ENCODE data around the gene MRPS11. TPM values are rescaled to one million over a fixed set of nuclear protein-coding genes. Genes with fewer than 3 reads are reported as not detected.
"Not testable (repeated sequence)": the region's sequence is repeated elsewhere in the genome, so short reads cannot be mapped to it uniquely, and the experiment has no call there.

Gene MRPS11
- 21.8 TPM for total RNA-seq

GRCh38 chr15:88467073-88467934 is at the start of gene MRPS11, which contains the start of gene MRPL46:
Gene MRPS11 (plus strand): TSS chr15:88467708. CDS start chr15:88467718, 10 bp downstream.
Gene MRPL46 (minus strand): TSS chr15:88467388. CDS start chr15:88467377, 11 bp downstream.
- peak; percentile 97 for DNase-seq

GRCh38 chr15:88419830-88420229 is 47.7 kb upstream of the MRPS11 start:
- no peak for DNase-seq

DNA sequence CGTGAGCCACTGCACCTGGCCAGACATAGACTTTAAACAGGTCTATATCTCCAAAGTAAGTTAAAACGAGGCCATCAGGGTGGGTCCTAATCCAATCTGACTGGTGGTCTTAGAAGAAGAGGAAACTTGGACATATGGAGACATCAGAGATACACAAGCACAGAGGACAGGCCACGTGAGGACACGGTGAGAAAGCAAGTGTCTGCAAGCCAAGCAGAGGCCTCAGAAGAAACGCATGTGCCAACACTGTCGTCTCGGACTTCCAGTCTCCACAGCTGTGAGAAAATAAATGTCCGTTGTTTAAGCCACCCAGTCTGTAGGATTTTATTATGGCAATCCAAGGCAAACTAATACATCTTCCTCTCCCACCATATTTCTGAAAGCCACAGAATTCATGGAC is 44.2 kb upstream of the MRPS11 start:
- DNase-seq = no peak

DNA sequence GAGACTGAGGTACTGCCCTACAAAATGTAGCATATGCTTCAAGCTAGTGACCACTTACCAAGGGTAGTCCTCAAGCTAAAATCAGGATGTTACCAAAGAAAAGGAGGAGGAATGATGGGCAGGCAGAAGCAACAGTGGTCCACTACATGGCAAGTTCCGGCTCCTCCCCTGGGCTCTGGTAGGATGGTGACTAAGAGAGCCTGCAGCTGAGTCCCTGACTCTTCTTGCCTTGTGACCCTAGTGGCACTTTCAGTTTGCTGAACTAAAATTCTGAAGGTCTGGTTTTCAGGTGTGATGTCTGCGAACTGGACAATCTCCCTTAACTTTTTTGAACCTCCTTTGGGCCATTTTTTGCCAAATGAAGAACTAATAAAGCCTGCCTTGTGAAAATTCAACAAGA is 41.2 kb upstream of the MRPS11 start:
- DNase-seq = no peak

DNA sequence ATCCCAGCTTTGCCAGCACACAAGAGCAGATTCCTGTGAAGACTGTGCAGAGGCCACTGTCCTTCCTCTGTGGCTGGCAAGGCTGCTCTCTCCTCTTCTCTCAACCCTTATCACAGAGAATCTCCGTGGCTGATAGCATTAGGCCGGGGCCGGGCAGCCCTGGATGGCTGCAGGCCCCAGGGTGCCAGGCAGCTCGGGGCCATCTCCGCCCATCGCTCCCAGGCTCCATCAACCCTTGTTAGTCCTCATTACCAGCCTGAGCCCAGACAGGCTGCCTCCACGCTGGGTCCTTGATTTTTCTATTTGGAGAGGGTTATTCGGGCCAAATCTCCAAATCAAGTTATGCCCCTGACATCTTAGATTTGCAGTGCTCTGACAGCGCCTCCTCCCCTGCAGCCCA is 39.5 kb upstream of the MRPS11 start:
- no peak for DNase-seq

DNA sequence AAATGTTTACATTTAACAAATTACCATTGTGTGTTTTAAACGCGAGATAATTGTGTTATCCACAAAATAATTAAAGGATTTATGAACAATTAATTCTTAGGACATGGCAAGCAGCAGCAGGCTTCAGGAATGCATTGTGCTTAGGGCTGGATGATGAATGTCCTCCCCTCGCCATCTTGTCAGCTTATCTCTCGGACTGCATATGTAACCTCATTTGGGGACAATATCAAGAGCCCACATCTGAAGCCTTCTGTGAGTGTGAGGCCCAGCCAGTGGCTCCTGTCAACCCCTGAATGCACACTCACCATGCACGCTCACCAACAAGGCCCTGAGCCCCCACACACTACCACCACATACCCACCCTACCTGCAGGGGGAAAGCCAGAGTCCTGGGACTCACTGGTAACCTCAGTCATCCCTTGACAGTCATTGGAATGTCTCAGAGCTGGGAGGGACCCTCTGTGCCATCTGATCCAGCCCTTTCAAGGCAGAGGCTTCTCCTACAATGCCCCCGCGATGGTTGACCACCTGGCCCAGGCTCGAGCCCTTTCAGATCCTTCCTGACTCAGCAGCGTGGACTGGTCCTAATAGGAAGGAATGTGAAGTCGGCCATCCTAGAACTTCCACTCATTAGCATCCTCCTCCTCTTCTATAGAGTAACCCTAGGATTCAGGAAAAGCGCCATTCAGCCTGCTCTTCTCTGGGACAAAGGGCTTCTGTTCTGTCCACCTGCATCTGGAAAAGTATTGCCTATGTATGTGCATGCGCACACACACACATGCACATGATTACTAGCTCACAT is 38.5 kb upstream of the MRPS11 start:
- DNase-seq = no peak

DNA sequence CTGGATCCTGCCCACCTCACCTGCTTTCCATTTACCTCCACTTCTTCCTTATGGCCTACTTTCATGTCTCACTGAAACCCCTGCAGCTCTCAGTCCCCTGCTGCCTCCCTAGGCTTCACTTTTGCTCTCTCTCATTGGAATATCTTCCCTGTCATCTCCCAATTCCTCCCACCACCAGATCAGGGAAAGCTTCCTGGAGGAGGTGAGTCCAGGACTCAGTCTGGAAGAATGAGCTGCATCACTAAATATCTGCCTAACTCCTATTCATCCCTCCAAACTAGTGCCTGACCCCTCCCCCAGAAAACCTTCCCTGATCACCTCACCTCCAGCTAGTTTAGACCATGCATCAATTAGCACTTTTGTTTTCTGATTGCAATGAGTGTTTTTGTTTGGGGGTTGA is 37.5 kb upstream of the MRPS11 start:
- DNase-seq = no peak

GRCh38 chr15:88431441-88431840 is 36.1 kb upstream of the MRPS11 start:
- no peak for DNase-seq

DNA sequence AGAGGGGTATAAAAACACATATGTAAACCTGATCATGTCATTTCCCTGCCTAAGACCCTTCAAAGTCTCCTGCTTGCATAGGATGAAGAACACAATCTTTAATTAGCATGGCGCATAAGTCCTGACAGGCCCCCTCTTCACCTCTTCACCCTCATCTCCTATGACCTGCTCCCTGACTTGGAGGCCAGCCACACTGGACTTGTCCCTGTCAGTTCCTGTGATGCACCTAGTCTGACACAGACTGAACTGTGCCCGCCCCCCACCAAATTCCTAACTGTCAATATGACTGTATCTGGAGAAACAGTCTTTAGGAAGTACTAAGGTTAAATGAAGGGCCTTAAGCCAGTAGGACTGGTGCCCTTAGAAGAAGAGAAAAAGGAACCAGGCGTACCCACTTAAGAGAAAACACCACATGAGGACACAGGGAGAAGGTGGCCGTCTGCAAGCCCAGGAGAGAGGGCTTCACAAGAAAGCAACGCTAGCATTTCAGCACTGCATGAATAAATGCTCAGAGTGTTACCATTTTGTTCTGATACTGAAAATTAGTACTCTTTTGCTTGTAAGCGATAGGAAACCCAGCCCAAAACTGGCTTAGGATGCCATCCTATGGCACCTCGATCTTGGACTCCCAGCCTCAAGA is 34.3 kb upstream of the MRPS11 start:
- DNase-seq = no peak

DNA sequence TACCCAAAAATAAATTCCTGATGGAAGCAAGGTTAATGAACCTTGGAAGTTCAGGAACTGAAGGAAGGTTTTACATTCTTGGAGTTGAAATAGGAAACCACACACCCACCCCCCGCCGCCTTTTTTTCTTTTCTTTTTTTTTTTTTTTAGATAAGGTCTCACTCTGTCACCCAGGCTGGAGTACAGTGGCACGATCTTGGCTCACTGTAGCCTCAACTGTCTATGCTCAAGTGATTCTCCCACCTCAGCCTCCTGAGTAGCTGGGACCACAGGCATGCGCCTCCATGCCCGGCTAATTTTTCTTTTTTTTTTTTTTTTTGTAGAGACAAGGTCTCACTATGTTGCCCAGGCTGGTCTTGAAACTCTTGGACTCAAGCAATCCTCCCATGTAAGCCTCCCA is 33.4 kb upstream of the MRPS11 start:
- DNase-seq = not testable (repeated sequence)

GRCh38 chr15:88438181-88438580 is 29.3 kb upstream of the MRPS11 start:
- DNase-seq = no peak

- DNase-seq = no peak
Measured at GRCh38 chr15:88440021-88440420, 27.5 kb upstream of the MRPS11 start.

GRCh38 chr15:88441076-88441730 is 26.3 kb upstream of the MRPS11 start:
- no peak for DNase-seq

GRCh38 chr15:88447206-88447605 is 20.3 kb upstream of the MRPS11 start:
- no peak for DNase-seq

DNA sequence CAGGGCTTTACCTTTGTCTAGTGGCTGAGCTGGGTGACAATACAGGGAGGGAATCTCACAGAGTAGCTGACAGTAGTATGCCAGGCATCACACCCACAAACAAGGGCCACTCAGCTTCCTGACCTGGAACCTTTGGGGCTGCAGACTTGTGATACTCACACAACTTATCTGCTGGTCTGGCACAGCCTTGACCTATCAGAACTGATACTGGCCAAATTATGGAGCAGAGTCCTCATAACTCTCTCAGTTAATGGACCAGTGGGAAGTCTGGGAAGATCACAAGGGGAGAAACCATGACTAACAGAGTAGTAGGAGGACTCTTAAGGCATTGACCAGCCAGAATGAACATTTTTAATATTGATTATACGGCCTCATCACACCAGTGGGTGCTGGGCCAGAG is 19.8 kb upstream of the MRPS11 start:
- no peak for DNase-seq

DNA sequence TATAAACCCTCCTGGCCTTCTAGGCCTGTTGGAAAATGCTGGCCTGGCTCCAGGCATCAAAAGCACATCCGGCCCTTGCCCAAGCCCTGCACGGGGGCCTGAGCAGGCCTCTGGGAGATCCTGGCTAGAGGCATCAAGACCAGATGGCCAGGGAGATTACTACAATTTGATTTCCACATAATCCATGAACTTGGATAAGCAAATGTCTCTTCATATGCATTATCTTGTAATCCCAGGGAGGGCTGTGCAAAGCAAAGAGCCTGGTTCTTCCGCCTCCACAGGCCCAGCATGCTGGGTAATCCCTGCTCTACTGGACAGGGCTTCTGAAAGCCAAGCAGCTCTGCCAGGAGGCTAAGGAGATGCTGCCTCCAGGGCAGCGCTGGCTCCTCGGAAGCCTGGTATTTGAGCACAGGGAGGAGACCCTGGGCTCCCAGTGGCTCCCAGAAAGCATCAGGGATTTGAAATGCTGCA is 18.5 kb upstream of the MRPS11 start:
- peak; percentile 32 for DNase-seq

GRCh38 chr15:88449581-88449980 is 17.9 kb upstream of the MRPS11 start:
- no peak for DNase-seq

GRCh38 chr15:88450125-88450798 is 17.2 kb upstream of the MRPS11 start:
- DNase-seq = peak; percentile 81

DNA sequence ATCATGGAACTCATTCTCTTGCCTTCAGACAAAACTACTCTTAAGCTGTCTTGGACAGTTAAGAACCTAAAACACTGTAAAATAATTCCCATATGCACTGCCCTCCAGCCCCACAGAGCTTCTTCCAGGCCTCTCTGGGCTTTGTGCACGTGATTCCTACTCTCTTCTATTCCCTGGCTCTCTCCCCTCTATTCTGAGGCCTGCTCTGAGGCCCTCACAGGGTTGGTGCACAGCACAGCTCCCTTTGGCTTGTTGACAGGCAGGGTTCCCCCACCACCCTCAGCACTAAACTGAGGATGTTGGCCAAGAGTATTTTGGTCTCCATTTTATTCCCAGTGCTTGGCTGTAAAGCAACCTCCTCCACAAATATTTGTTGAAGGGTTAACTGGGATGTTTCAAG is 13.9 kb upstream of the MRPS11 start:
- DNase-seq = no peak

GRCh38 chr15:88454236-88454635 is 13.3 kb upstream of the MRPS11 start:
- no peak for DNase-seq

Data from tongue (tissue), 2 donors.